Measurements from ENCODE around the gene SETSIP. TPM values are rescaled to one million over a fixed set of nuclear protein-coding genes. Genes with fewer than 3 reads are reported as not detected.

SETSIP gene, protein sequence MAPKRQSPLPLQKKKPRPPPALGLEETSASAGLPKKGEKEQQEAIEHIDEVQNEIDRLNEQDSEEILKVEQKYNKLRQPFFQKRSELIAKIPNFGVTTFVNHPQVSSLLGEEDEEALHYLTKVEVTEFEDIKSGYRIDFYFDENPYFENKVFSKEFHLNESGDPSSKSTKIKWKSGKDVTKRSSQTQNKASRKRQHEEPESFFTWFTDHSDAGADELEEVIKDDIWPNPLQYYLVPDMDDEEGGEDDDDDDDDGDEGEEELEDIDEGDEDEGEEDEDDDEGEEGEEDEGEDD
- total RNA-seq (not detected), polyA plus RNA-seq (under 1 TPM in 1 of 2 donors, not detected in 1; 0.10 TPM)
- long read RNA-seq, donor 1, result 0 reads
- long read RNA-seq, donor 2, result 0 reads
- long read RNA-seq, donor 3, result 0 reads
- long read RNA-seq, donor 4, result 0 reads
- long read RNA-seq, donor 5, result 0 reads

- DNase-seq (no peak), ATAC-seq (ENCODE audit: insufficient read depth, low FRiP score) (no peak)
- no peak within 1 kb of the TSS for H3K4me3 ChIP-seq
- peaks cover 0 to 2% (median 0%) of the 10 kb centered on the region in 4 donors for H3K36me3 ChIP-seq (ENCODE audit: control insufficient read depth in 4 of 4, insufficient read depth in 4 of 4, low read length in 4 of 4)
- 81 to 83% methylated on average over 3 of the region's 3 CpGs for whole genome bisulfite sequencing, 2 donors
- H3K9me3 ChIP-seq (ENCODE audit: control insufficient read depth in 4 of 4, insufficient read depth in 3 of 4, low read length in 3 of 4), result no peaks in the 10 kb centered on the region
- no peak within 1 kb of the TSS for H3K27ac ChIP-seq (ENCODE audit: low read depth in 1 of 2, low read length in 1 of 2)
- H3K4me1 ChIP-seq (ENCODE audit: control insufficient read depth in 5 of 5, insufficient read depth in 5 of 5, low read length in 5 of 5), result peaks cover 0 to 4% (median 0%) of the 10 kb centered on the region in 5 donors
- TF ChIP-seq, protein P1, sequence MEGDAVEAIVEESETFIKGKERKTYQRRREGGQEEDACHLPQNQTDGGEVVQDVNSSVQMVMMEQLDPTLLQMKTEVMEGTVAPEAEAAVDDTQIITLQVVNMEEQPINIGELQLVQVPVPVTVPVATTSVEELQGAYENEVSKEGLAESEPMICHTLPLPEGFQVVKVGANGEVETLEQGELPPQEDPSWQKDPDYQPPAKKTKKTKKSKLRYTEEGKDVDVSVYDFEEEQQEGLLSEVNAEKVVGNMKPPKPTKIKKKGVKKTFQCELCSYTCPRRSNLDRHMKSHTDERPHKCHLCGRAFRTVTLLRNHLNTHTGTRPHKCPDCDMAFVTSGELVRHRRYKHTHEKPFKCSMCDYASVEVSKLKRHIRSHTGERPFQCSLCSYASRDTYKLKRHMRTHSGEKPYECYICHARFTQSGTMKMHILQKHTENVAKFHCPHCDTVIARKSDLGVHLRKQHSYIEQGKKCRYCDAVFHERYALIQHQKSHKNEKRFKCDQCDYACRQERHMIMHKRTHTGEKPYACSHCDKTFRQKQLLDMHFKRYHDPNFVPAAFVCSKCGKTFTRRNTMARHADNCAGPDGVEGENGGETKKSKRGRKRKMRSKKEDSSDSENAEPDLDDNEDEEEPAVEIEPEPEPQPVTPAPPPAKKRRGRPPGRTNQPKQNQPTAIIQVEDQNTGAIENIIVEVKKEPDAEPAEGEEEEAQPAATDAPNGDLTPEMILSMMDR (IDR thresholded peaks at IDR 0.05; ENCODE audit: control extremely low read depth, extremely low read depth), result no peak
- no peak within 1 kb of the TSS for H3K9ac ChIP-seq (ENCODE audit: insufficient read depth in 1 of 2, low read length in 2 of 2)
- no peaks in the 10 kb centered on the region for H3K27me3 ChIP-seq (ENCODE audit: control insufficient read depth in 3 of 3, insufficient read depth in 3 of 3, low read length in 2 of 3)
Observed at GRCh38 chr1:92075311-92075710, at the start of gene SETSIP. Gene SETSIP, minus strand, starts transcription at chr1:92075411. Its CDS starts 0 bp downstream, at chr1:92075411.

- no peak overlapping the region for H3K4me3 ChIP-seq
- TF ChIP-seq, protein P1 (IDR thresholded peaks at IDR 0.05; ENCODE audit: control extremely low read depth, extremely low read depth), result no peak
- WGBS, 2 donors, result 42 to 46% methylated on average over 3 of the region's 3 CpGs
- no peaks in the 10 kb centered on the region for H3K9me3 ChIP-seq (ENCODE audit: control insufficient read depth in 4 of 4, insufficient read depth in 3 of 4, low read length in 3 of 4)
- peak in 2 of 3 donors; percentile 7 to 18 for DNase-seq
- H3K36me3 ChIP-seq (ENCODE audit: control insufficient read depth in 4 of 4, insufficient read depth in 4 of 4, low read length in 4 of 4), result peaks cover 0 to 1% (median 0%) of the 10 kb centered on the region in 4 donors
- H3K9ac ChIP-seq (ENCODE audit: insufficient read depth in 1 of 2, low read length in 2 of 2), result no peak overlapping the region
- H3K4me1 ChIP-seq (ENCODE audit: control insufficient read depth in 5 of 5, insufficient read depth in 5 of 5, low read length in 5 of 5), result no peaks in the 10 kb centered on the region
- H3K27ac ChIP-seq (ENCODE audit: low read depth in 1 of 2, low read length in 1 of 2), result no peak overlapping the region
- no peaks in the 10 kb centered on the region for H3K27me3 ChIP-seq (ENCODE audit: control insufficient read depth in 3 of 3, insufficient read depth in 3 of 3, low read length in 2 of 3)
- ATAC-seq (ENCODE audit: insufficient read depth, low FRiP score), result no peak
Observed at GRCh38 chr1:92123868-92124267, 48.7 kb upstream of the SETSIP start.

DNA sequence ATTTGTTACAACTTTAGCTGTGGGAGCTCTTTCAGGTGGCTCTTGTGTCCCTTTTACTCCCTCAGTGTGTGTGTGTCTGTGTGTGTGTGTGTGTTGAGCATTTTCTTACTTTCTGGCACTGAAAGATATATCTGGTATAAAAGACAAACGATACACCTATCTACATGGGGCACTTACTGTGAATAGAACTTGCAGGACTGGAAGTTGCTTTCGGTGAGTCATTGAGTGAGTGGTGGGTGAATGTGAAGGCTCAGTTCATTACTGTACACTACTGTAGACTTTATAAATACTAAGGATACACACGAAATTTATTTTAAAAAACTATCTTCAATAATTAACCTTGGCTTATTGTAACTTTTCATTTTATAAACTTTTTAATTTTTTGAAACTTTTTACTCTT lies 43.6 kb upstream of the SETSIP start:
- no peak for ATAC-seq (ENCODE audit: insufficient read depth, low FRiP score)
- Histone ChIP-seq H3K4me3 (no peak overlapping the region), H3K9me3 (ENCODE audit: control insufficient read depth in 4 of 4, insufficient read depth in 3 of 4, low read length in 3 of 4) (no peaks in the 10 kb centered on the region), H3K27me3 (ENCODE audit: control insufficient read depth in 3 of 3, insufficient read depth in 3 of 3, low read length in 2 of 3) (no peaks in the 10 kb centered on the region), H3K27ac (ENCODE audit: low read depth in 1 of 2, low read length in 1 of 2) (no peak overlapping the region), H3K4me1 (ENCODE audit: control insufficient read depth in 5 of 5, insufficient read depth in 5 of 5, low read length in 5 of 5) (no peaks in the 10 kb centered on the region), H3K36me3 (ENCODE audit: control insufficient read depth in 4 of 4, insufficient read depth in 4 of 4, low read length in 4 of 4) (peaks cover 0 to 3% (median 2%) of the 10 kb centered on the region in 4 donors), H3K9ac (ENCODE audit: insufficient read depth in 1 of 2, low read length in 2 of 2) (no peak overlapping the region)
- 78 to 92% methylated on average over 3 of the region's 3 CpGs for WGBS, 2 donors
- DNase-seq, result no peak
- TF ChIP-seq, protein P1 (IDR thresholded peaks at IDR 0.05; ENCODE audit: control extremely low read depth, extremely low read depth), result no peak
